ENCODE results near the gene SVOP.

GRCh38 chr12:108933949-108934348 lies 86.9 kb downstream of the SVOP start:
- no peak for TF ChIP-seq EP300 (IDR thresholded peaks at IDR 0.05)
- TF ChIP-seq POLR2A (IDR thresholded peaks at IDR 0.05): no peak
- TF ChIP-seq POLR2AphosphoS5 (IDR thresholded peaks at IDR 0.05): no peak
